IMR-90 (cell line): ENCODE data around the gene LYPD4. TPM values are rescaled to one million over a fixed set of nuclear protein-coding genes. Genes with fewer than 3 reads are reported as not detected.
A peak's percentile ranks its signal among the peaks of the same experiment; 100 is the strongest.

Experiments used
- ATAC-seq: fragments of 200-7000 bp; cut with Tn5 transposase; 2 replicates; pipeline ENCODE4 v1.9.1; 2020; ENCODE audit warnings: low read depth, mild to moderate bottlenecking, moderate library complexity
- BruUV-seq: library from RNA; stranded (reverse); fragments of 400-500 nt; replicated peaks from 2 replicates; lab custom pipeline; 2021; lab: Mats Ljungman, UMichigan
- CTCF ChIA-PET: fragments of 300-600 bp; formaldehyde crosslinking; extraction: SDS; loops from one replicate; lab custom pipeline; 2021; ENCODE audit warnings: antibody characterized with exemption; lab: Yijun Ruan, JAX
- POLR2A ChIA-PET: fragments of 300-600 bp; sonication (Branson Sonifier 250); formaldehyde crosslinking; loops from one replicate; lab custom pipeline; 2022; ENCODE audit warnings: antibody characterized with exemption; ENCODE audit not compliant: unreplicated experiment; lab: Charles Lee
- DNase-seq: peaks from one replicate; pipeline ENCODE4 v3.0.0; 2013
- H2AFZ ChIP-seq: replicated peaks from 2 replicates; pipeline ENCODE3; 2013; ENCODE audit warnings: low read length, mild to moderate bottlenecking; ENCODE audit not compliant: poor library complexity
- H2AK5ac ChIP-seq: 2 replicates; pipeline ENCODE4 v1.6.1; 2013; ENCODE audit warnings: low read depth, low read length, inconsistent platforms
- H2AK9ac ChIP-seq: replicated peaks from 2 replicates; pipeline ENCODE3; 2013; ENCODE audit warnings: mild to moderate bottlenecking, low read depth, low read length, moderate library complexity; ENCODE audit not compliant: poor library complexity
- H2BK120ac ChIP-seq: 2 replicates; pipeline ENCODE4 v1.6.1; 2013; ENCODE audit warnings: low read depth, low read length, inconsistent platforms
- H2BK15ac ChIP-seq: 3 replicates; pipeline ENCODE4 v1.6.1; 2013; ENCODE audit warnings: low read depth, low read length, inconsistent platforms
- H2BK20ac ChIP-seq: 2 replicates; pipeline ENCODE4 v1.6.1; 2013; ENCODE audit warnings: low read depth, mild to moderate bottlenecking, inconsistent platforms, low read length, moderate library complexity
- H2BK5ac ChIP-seq: 2 replicates; pipeline ENCODE4 v1.6.1; 2013; ENCODE audit warnings: mild to moderate bottlenecking, low read depth, low read length, inconsistent platforms; ENCODE audit not compliant: poor library complexity, severe bottlenecking
- H3K14ac ChIP-seq: replicated peaks from 2 replicates; pipeline ENCODE4 v1.6.1; 2013; ENCODE audit warnings: low read depth, low read length, inconsistent platforms
- H3K18ac ChIP-seq: 2 replicates; pipeline ENCODE4 v1.6.1; 2013; ENCODE audit warnings: low read depth, low read length, control low read depth
- H3K23ac ChIP-seq: 2 replicates; pipeline ENCODE4 v1.6.1; 2013; ENCODE audit warnings: low read depth, low read length, inconsistent platforms
- H3K27ac ChIP-seq: 2 replicates; pipeline ENCODE4 v1.5.1; 2013; ENCODE audit warnings: mild to moderate bottlenecking, control low read depth, low read length; ENCODE audit not compliant: insufficient read depth
- H3K27me3 ChIP-seq: 2 replicates; pipeline ENCODE4 v1.6.1; 2013; ENCODE audit warnings: low read length; ENCODE audit not compliant: control insufficient read depth, insufficient read depth
- H3K36me3 ChIP-seq: 2 replicates; pipeline ENCODE4 v1.6.1; 2013; ENCODE audit warnings: low read length, mixed read lengths; ENCODE audit not compliant: control insufficient read depth, insufficient read depth
- H3K4ac ChIP-seq: 2 replicates; pipeline ENCODE4 v1.6.1; 2013; ENCODE audit warnings: low read depth, low read length, inconsistent platforms
- H3K4me1 ChIP-seq: 2 replicates; pipeline ENCODE4 v1.6.1; 2013; ENCODE audit warnings: low read length, mixed read lengths; ENCODE audit not compliant: control insufficient read depth, insufficient read depth
- H3K4me2 ChIP-seq: 2 replicates; pipeline ENCODE4 v1.6.1; 2013; ENCODE audit warnings: low read depth, mild to moderate bottlenecking, control low read depth, low read length, moderate library complexity
- H3K4me3 ChIP-seq: 2 replicates; pipeline ENCODE4 v1.5.1; 2013; ENCODE audit warnings: low read depth, mild to moderate bottlenecking, control low read depth, low read length, moderate library complexity; ENCODE audit not compliant: insufficient read depth
- H3K56ac ChIP-seq: 2 replicates; pipeline ENCODE4 v1.6.1; 2013; ENCODE audit warnings: low read length, inconsistent platforms; ENCODE audit not compliant: insufficient read depth; ENCODE audit errors: extremely low read depth
- H3K79me1 ChIP-seq, 2 experiments: 2 replicates each; pipeline ENCODE4 v1.6.1; 2013; ENCODE audit warnings: low read length in 2 of 2, inconsistent platforms in 1 of 2, low read depth in 1 of 2
- H3K9ac ChIP-seq: 2 replicates; pipeline ENCODE4 v1.6.1; 2013; ENCODE audit warnings: low read depth, low read length, control low read depth
- H3K9me1 ChIP-seq: 2 replicates; pipeline ENCODE4 v1.6.1; 2013; ENCODE audit warnings: low read length, inconsistent platforms; ENCODE audit not compliant: insufficient read depth
- H3K9me3 ChIP-seq: 2 replicates; pipeline ENCODE4 v1.6.1; 2013; ENCODE audit warnings: low read length; ENCODE audit not compliant: control insufficient read depth, insufficient read depth
- H4K20me1 ChIP-seq: 2 replicates; pipeline ENCODE4 v1.6.1; 2013; ENCODE audit warnings: low read length, inconsistent platforms; ENCODE audit not compliant: insufficient read depth
- H4K5ac ChIP-seq: 2 replicates; pipeline ENCODE4 v1.6.1; 2013; ENCODE audit warnings: mild to moderate bottlenecking, low read depth, low read length, control low read depth
- H4K8ac ChIP-seq, 2 experiments: 2 replicates each; pipeline ENCODE4 v1.6.1; 2013; ENCODE audit warnings: low read depth in 2 of 2, low read length in 2 of 2, control low read depth in 1 of 2, inconsistent platforms in 1 of 2
- H4K91ac ChIP-seq: 2 replicates; pipeline ENCODE4 v1.6.1; 2013; ENCODE audit warnings: low read depth, low read length, inconsistent platforms; ENCODE audit not compliant: insufficient read depth
- CEBPB ChIP-seq: IDR thresholded peaks from 2 replicates; pipeline ENCODE4 v1.6.1; 2012; ENCODE audit warnings: low read depth, low read length, improper control_type of control experiment
- NFE2L2 ChIP-seq: fragments of 150-350 bp; IDR thresholded peaks from 2 replicates; pipeline ENCODE4 v1.6.1; 2016; ENCODE audit warnings: low read depth, mild to moderate bottlenecking, low read length
- WGBS, 2 experiments: methylation state at CpG; one replicate each; pipeline versions ENCODE4 v1.1.5 to v1.1.7; 2013; ENCODE audit warnings: missing lambda C conversion rate in 2 of 2; ENCODE audit not compliant: insufficient read length in 1 of 2; ENCODE audit errors: extremely low coverage in 2 of 2; 5-methylcytosine and 5-hydroxymethylcytosine counted together
- dilution Hi-C: fragments of 300-500 bp; cut with HindIII; formaldehyde crosslinking; loops from one replicate; pipeline ENCODE4 v1.14.3; 2018; ENCODE audit warnings: low sequenced_read_pairs; ENCODE audit not compliant: unreplicated experiment
- in situ Hi-C: fragments of 300-500 bp; cut with MboI; formaldehyde crosslinking; loops from 3 replicates; pipeline ENCODE4 v1.14.3; 2019; ENCODE audit warnings: low sequenced_read_pairs, inconsistent platforms, mixed read lengths
- intact Hi-C: fragments of 100-400 bp; cut with micrococcal nuclease; formaldehyde crosslinking; loops from 2 replicates; pipeline ENCODE4 v1.10.0; 2022
- polyA plus RNA-seq, 3 experiments: library from polyadenylated mRNA; depleted of rRNA; stranded (reverse); fragments of >200 nt; gene quantifications; 2 replicates each; pipeline ENCODE4 v1.2.3, GENCODE V29; 2012; ENCODE audit warnings: low replicate concordance in 1 of 3
- total RNA-seq: library from RNA; depleted of rRNA; stranded (reverse); fragments of >200 nt; gene quantifications from 2 replicates; pipeline ENCODE4 v1.2.3, GENCODE V29; 2012

LYPD4 gene
- total and polyA plus RNA-seq, 2 of the 4 experiments (the other 2 are of a cell fraction): not detected

GRCh38 chr19:41868120-41868988 lies 23.9 kb upstream of the LYPD4 start (continued):
- TF ChIP-seq NFE2L2: no peak

GRCh38 chr19:41866284-41866683 lies 21.8 kb upstream of the LYPD4 start:
- H2BK15ac ChIP-seq: no peak overlapping the region
- H3K23ac ChIP-seq: no peak overlapping the region; the same call in 1 of the 2 replicates
- H3K4me2 ChIP-seq: no peak overlapping the region
- H2AK9ac ChIP-seq: no peak overlapping the region
- H2BK120ac ChIP-seq: no peak overlapping the region
- H3K18ac ChIP-seq: no peak overlapping the region
- POLR2A ChIA-PET: no interaction called here
- ATAC-seq (no peak), DNase-seq (no peak)
- CTCF ChIA-PET: no interaction called here
- H3K4ac ChIP-seq: no peak overlapping the region
- peaks cover 29 to 79% of the 10 kb centered on the region in 2 experiments for H3K79me1 ChIP-seq
- H3K4me1 ChIP-seq: peaks cover 10% of the 10 kb centered on the region
- H3K14ac ChIP-seq: no peak overlapping the region
- dilution Hi-C loops (no loop called here), in situ Hi-C loops (no loop called here), intact Hi-C loops (no loop called here)
- H4K20me1 ChIP-seq: peaks cover 98% of the 10 kb centered on the region
- no peak overlapping the region for H2BK20ac ChIP-seq
- peaks cover 24% of the 10 kb centered on the region for H3K9me1 ChIP-seq
- H3K27ac ChIP-seq: no peak overlapping the region
- BruUV-seq: no TSS peak
- no peak overlapping the region for H2BK5ac ChIP-seq
- H3K9me3 ChIP-seq: no peaks in the 10 kb centered on the region
- 100% methylated on average over 1 of the region's 3 CpGs; no CpG with 5 or more reads in 1 of the 2 experiments for WGBS, 2 experiments
- no peak for TF ChIP-seq CEBPB
- no peaks in the 10 kb centered on the region for H3K27me3 ChIP-seq
- no peak overlapping the region for H3K56ac ChIP-seq
- H4K8ac ChIP-seq: no peak overlapping the region
- H3K4me3 ChIP-seq: no peak overlapping the region
- H3K9ac ChIP-seq: no peak overlapping the region
- H4K91ac ChIP-seq: no peak overlapping the region
- peak overlapping the region; percentile 41 for H2AFZ ChIP-seq
- H4K5ac ChIP-seq: no peak overlapping the region
- H2AK5ac ChIP-seq: no peak overlapping the region
- peaks cover 81% of the 10 kb centered on the region for H3K36me3 ChIP-seq
